ENCODE data around the gene PPP2R1B.

The PPP2R1B gene

DNA sequence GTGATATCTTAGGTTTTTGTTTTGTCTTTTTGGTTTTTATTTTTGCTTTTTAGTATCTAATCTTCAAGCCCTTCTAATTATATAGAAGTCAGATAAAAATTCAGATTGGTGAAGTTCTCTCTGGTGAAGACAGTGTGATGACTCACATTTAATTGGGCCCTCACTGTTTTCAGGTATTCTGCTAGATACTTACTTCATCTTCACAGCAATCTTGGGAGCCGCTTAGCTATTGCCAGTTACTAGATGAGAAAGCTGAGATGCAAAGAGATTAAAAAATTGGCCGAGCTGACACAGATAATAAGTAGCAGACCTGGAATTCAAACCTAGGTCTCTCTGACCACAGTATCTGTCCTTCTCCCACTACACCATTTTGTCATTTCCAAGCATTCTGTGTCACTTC is 75.0 kb downstream of the PPP2R1B start:
- DNase-seq (ENCODE audit: low read depth) = no peak

DNA sequence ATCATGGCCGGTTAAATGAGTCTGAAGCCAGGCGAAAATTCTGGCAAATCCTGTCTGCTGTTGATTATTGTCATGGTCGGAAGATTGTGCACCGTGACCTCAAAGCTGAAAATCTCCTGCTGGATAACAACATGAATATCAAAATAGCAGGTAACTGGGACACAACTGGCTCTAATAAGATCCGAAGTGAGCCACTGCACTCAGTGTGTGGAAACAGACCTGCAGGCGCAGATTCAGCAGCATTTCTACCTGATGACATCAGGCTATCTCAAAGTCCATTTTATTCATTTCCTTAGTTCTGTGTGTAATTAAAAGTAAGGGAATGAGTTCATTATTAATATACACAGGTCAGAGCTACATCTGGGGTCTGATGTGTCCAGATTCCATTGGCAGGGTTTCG is 78.2 kb downstream of the PPP2R1B start:
- DNase-seq (ENCODE audit: low read depth) = no peak

DNA sequence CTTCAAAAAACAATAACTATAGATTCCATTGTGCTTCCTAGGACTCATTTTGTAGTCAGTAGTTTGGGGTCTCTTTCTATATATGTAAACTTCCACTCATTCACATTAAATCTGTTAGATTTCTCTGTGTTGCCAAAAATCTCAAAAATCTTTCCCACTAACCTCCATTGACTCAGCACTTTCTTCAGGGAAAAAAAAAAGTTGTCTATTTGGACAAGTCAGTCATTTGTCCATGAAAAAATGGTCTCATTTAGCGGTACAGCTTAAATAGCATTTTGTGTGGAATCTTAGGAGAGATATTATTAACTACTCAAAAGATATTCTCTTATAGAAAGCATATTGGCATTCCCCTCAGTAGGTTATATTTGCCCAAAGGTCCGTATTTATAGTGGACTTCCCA is 81.9 kb downstream of the PPP2R1B start:
- no peak for DNase-seq (ENCODE audit: low read depth)

DNA sequence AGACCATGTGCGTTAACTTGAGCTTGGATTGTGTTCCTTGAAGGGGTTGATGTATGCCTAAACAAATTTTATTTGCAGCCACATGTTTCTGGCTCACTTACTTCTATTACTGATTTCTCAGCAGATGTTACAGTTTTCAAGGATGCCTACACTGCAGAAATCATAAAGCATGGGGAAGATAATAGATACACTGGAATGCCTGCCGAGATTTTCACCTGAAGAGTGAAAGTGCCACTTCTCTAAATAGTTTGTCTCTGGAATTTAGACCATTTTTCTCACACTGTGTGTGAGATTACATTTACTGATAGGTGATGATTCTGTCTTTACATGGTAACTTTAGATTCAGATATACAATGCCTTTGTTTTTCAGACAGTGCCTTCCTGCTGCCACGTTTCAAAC is 82.4 kb downstream of the PPP2R1B start:
- DNase-seq (ENCODE audit: low read depth) = no peak

DNA sequence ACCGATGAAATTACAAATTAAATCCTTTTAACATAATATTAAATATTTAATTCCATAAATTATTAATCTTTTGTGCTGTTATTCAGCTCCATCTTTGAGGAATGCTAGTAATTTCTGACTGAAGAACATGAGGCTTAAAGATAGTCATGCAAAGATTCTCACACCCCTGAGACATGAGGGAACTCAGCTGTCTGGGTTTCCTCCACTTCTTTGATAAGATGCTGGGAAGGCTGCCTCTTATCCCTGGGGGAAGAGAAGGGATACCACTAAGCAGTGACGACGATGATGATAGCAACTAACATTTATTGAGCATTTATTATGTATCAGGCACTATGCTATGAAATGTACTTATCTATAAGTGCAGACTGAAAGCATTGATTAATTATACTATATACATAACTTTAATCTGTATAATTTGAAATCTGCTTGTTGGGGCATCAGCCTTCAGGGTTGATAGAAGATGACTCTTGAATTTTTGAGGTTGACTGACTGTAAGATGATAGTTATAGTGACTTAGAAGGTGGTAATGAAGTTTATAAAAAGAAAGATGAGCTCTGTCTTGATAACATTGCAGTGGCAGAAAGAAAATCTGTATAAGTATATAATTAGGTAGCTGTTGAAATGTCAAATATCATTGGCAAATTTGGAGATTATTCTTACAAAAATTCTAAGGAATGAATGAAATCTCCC is 85.6 kb downstream of the PPP2R1B start:
- no peak for DNase-seq (ENCODE audit: low read depth)

Data from stimulated activated CD8-positive, alpha-beta memory T cell treated with anti-CD3 and anti-CD28 coated beads, Interleukin-7, amount 100 ng/mL, for 24 hours (primary cell).